Measurements from ENCODE around the gene SBF2.

The SBF2 gene

DNA sequence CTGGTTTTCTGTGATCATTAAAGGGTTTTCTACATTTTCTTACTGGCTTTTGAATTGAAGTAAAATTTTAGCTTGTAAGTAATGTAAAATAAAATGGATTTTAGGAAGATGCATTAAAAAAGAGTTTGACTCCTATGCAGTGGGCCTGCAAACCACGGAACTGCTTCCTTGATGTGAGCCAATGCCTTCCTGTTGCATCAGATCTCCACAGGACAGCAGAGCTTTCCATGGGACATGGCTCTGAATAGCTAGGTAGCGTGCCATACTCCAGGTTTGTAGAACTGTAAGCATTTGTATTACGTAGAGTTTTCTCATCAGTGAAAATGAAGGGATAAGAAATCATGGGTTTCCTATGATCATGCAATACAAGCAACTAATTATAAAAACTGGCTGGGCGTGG lies 496.7 kb downstream of the SBF2 start:
- Histone ChIP-seq H3K27ac (replicated peaks) (no peak overlapping the region), H3K27me3 (ENCODE audit: insufficient read depth, poor library complexity, severe bottlenecking) (no peaks in the 10 kb centered on the region), H3K4me3 (replicated peaks; ENCODE audit: insufficient read depth, low read length) (no peak overlapping the region)
- TF ChIP-seq SPI1 (IDR thresholded peaks at IDR 0.05; ENCODE audit: borderline replicate concordance, low read depth) (no peak), GABPA (IDR thresholded peaks at IDR 0.05; ENCODE audit: low read depth) (no peak), POLR2AphosphoS5 (IDR thresholded peaks at IDR 0.05; ENCODE audit: low read depth) (no peak)
- TF ChIP-seq, protein P1, sequence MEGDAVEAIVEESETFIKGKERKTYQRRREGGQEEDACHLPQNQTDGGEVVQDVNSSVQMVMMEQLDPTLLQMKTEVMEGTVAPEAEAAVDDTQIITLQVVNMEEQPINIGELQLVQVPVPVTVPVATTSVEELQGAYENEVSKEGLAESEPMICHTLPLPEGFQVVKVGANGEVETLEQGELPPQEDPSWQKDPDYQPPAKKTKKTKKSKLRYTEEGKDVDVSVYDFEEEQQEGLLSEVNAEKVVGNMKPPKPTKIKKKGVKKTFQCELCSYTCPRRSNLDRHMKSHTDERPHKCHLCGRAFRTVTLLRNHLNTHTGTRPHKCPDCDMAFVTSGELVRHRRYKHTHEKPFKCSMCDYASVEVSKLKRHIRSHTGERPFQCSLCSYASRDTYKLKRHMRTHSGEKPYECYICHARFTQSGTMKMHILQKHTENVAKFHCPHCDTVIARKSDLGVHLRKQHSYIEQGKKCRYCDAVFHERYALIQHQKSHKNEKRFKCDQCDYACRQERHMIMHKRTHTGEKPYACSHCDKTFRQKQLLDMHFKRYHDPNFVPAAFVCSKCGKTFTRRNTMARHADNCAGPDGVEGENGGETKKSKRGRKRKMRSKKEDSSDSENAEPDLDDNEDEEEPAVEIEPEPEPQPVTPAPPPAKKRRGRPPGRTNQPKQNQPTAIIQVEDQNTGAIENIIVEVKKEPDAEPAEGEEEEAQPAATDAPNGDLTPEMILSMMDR (IDR thresholded peaks at IDR 0.05; ENCODE audit: insufficient read depth, low read length), result no peak
- TF ChIP-seq, protein P2, sequence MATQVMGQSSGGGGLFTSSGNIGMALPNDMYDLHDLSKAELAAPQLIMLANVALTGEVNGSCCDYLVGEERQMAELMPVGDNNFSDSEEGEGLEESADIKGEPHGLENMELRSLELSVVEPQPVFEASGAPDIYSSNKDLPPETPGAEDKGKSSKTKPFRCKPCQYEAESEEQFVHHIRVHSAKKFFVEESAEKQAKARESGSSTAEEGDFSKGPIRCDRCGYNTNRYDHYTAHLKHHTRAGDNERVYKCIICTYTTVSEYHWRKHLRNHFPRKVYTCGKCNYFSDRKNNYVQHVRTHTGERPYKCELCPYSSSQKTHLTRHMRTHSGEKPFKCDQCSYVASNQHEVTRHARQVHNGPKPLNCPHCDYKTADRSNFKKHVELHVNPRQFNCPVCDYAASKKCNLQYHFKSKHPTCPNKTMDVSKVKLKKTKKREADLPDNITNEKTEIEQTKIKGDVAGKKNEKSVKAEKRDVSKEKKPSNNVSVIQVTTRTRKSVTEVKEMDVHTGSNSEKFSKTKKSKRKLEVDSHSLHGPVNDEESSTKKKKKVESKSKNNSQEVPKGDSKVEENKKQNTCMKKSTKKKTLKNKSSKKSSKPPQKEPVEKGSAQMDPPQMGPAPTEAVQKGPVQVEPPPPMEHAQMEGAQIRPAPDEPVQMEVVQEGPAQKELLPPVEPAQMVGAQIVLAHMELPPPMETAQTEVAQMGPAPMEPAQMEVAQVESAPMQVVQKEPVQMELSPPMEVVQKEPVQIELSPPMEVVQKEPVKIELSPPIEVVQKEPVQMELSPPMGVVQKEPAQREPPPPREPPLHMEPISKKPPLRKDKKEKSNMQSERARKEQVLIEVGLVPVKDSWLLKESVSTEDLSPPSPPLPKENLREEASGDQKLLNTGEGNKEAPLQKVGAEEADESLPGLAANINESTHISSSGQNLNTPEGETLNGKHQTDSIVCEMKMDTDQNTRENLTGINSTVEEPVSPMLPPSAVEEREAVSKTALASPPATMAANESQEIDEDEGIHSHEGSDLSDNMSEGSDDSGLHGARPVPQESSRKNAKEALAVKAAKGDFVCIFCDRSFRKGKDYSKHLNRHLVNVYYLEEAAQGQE (IDR thresholded peaks at IDR 0.05; ENCODE audit: insufficient replicate concordance, low read depth), result no peak
- DNase-seq (ENCODE audit: low read depth in 1 of 2, low spot score in 1 of 2), result no peak

GRCh38 chr11:9796854-9797253 lies 497.2 kb downstream of the SBF2 start:
- Histone ChIP-seq H3K27ac (replicated peaks) (no peak overlapping the region), H3K4me3 (replicated peaks; ENCODE audit: insufficient read depth, low read length) (no peak overlapping the region)

GRCh38 chr11:9796266-9796665 lies 497.8 kb downstream of the SBF2 start:
- DNase-seq (ENCODE audit: low read depth in 1 of 2, low spot score in 1 of 2), result no peak
- no peaks in the 10 kb centered on the region for H3K27me3 ChIP-seq (ENCODE audit: insufficient read depth, poor library complexity, severe bottlenecking)
- H3K4me3 ChIP-seq (replicated peaks; ENCODE audit: insufficient read depth, low read length), result no peak overlapping the region
- TF ChIP-seq GABPA (IDR thresholded peaks at IDR 0.05; ENCODE audit: low read depth) (no peak), POLR2AphosphoS5 (IDR thresholded peaks at IDR 0.05; ENCODE audit: low read depth) (no peak), SPI1 (IDR thresholded peaks at IDR 0.05; ENCODE audit: borderline replicate concordance, low read depth) (no peak)
- TF ChIP-seq, protein P1 (IDR thresholded peaks at IDR 0.05; ENCODE audit: insufficient read depth, low read length), result no peak
- TF ChIP-seq, protein P2 (IDR thresholded peaks at IDR 0.05; ENCODE audit: insufficient replicate concordance, low read depth), result no peak
- no peak overlapping the region for H3K27ac ChIP-seq (replicated peaks)

More at GRCh38 chr11:9796854-9797253, 497.2 kb downstream of the SBF2 start:
- H3K27me3 ChIP-seq (ENCODE audit: insufficient read depth, poor library complexity, severe bottlenecking), result no peaks in the 10 kb centered on the region
- DNase-seq (ENCODE audit: low read depth in 1 of 2, low spot score in 1 of 2), result no peak
- TF ChIP-seq POLR2AphosphoS5 (IDR thresholded peaks at IDR 0.05; ENCODE audit: low read depth) (no peak), GABPA (IDR thresholded peaks at IDR 0.05; ENCODE audit: low read depth) (no peak), SPI1 (IDR thresholded peaks at IDR 0.05; ENCODE audit: borderline replicate concordance, low read depth) (no peak)
- TF ChIP-seq, protein P2 (IDR thresholded peaks at IDR 0.05; ENCODE audit: insufficient replicate concordance, low read depth), result no peak
- TF ChIP-seq, protein P1 (IDR thresholded peaks at IDR 0.05; ENCODE audit: insufficient read depth, low read length), result no peak
